ENCODE measurements around the gene CRYBG1.

CRYBG1 gene

GRCh38 chr6:106611030-106611429, 250.5 kb downstream of the CRYBG1 start:
- DNase-seq = no peak

GRCh38 chr6:106612671-106613416, 252.3 kb downstream of the CRYBG1 start:
- DNase-seq = no peak

- DNase-seq = no peak
Observed at GRCh38 chr6:106613590-106613989, 253.1 kb downstream of the CRYBG1 start.

- DNase-seq = no peak
Observed at GRCh38 chr6:106614166-106614565, 253.6 kb downstream of the CRYBG1 start.

- no peak for DNase-seq
Observed at GRCh38 chr6:106614592-106615257, 254.2 kb downstream of the CRYBG1 start.

- DNase-seq = no peak
Observed at GRCh38 chr6:106617302-106617701, 256.8 kb downstream of the CRYBG1 start.

- DNase-seq = no peak
Observed at GRCh38 chr6:106617857-106618256, 257.3 kb downstream of the CRYBG1 start.

GRCh38 chr6:106618324-106618723, 257.8 kb downstream of the CRYBG1 start:
- DNase-seq = no peak

GRCh38 chr6:106619223-106619622, 258.7 kb downstream of the CRYBG1 start:
- no peak for DNase-seq

- DNase-seq = no peak
Observed at GRCh38 chr6:106620931-106621672, 260.6 kb downstream of the CRYBG1 start.
